ENCODE data around the gene ANKRD49.

DNA sequence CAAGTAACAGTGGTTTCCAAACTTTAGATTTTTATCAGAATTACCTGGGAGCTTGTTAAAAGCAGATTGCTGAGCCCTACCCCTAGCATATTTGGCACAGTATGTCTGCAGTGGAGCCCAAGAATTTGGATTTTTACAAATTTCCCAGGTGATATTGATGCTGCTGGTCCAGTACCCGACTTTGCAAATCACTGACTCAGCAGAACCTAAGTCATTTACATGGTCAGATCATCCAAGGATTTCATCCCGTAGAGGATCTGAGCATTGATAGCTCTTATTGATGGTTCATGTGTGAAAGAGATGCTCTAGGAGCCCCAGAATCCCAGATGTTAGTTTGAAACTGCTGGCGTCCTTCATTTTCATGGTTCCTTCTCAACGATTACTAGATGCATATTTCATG lies 24.5 kb downstream of the ANKRD49 start:
- TF ChIP-seq, protein P1, sequence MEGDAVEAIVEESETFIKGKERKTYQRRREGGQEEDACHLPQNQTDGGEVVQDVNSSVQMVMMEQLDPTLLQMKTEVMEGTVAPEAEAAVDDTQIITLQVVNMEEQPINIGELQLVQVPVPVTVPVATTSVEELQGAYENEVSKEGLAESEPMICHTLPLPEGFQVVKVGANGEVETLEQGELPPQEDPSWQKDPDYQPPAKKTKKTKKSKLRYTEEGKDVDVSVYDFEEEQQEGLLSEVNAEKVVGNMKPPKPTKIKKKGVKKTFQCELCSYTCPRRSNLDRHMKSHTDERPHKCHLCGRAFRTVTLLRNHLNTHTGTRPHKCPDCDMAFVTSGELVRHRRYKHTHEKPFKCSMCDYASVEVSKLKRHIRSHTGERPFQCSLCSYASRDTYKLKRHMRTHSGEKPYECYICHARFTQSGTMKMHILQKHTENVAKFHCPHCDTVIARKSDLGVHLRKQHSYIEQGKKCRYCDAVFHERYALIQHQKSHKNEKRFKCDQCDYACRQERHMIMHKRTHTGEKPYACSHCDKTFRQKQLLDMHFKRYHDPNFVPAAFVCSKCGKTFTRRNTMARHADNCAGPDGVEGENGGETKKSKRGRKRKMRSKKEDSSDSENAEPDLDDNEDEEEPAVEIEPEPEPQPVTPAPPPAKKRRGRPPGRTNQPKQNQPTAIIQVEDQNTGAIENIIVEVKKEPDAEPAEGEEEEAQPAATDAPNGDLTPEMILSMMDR (IDR thresholded peaks at IDR 0.05), result no peak
- TF ChIP-seq EZH2 (IDR thresholded peaks at IDR 0.05), result no peak
